Vagina (tissue), 2 donors: Measurements from ENCODE around the gene ANKRD28. TPM values are rescaled to one million over a fixed set of nuclear protein-coding genes. Genes with fewer than 3 reads are reported as not detected.

Experiments
- DNase-seq, 2 donors: peaks; one replicate each; pipeline ENCODE4 v3.0.0-alpha.2; 2017; ENCODE audit errors: extremely low spot score in 2 of 2
- H3K27ac ChIP-seq: fragments of 200-600 bp; sonication (generic); one replicate; pipeline ENCODE4 v1.5.1; 2019
- H3K27me3 ChIP-seq: fragments of 200-600 bp; sonication (generic); one replicate; pipeline ENCODE4 v1.5.1; 2019
- H3K36me3 ChIP-seq, 2 donors: fragments of 200-600 bp; sonication (generic); one replicate each; pipeline ENCODE4 v1.5.1; 2017 to 2019
- H3K4me1 ChIP-seq: fragments of 200-600 bp; sonication (generic); one replicate; pipeline ENCODE4 v1.5.1; 2019
- H3K4me3 ChIP-seq, 2 donors: fragments of 200-600 bp; sonication (generic); 1 replicate in 1 of 2; 2 replicates in 1 of 2; pipeline ENCODE4 v1.5.1; 2016 to 2019
- H3K9me3 ChIP-seq: fragments of 200-600 bp; sonication (generic); one replicate; pipeline ENCODE4 v1.5.1; 2019
- CTCF ChIP-seq, 3 experiments: fragments of 450-650 bp in 2 of 3; fragments of 200-600 bp in 1 of 3; sonication (generic) in 1 of 3; IDR thresholded peaks; one replicate each; pipeline ENCODE4 v1.5.1; 2017 to 2019; ENCODE audit warnings: antibody characterized with exemption in 3 of 3, mild to moderate bottlenecking in 2 of 3, moderate library complexity in 2 of 3
- POLR2A ChIP-seq, 2 donors: fragments of 450-650 bp; IDR thresholded peaks; one replicate each; pipeline ENCODE4 v1.6.1; 2017; ENCODE audit warnings: antibody characterized with exemption in 2 of 2, mild to moderate bottlenecking in 2 of 2, moderate library complexity in 2 of 2
- POLR2AphosphoS5 ChIP-seq, 2 donors: sonication (generic); formaldehyde crosslinking; IDR thresholded peaks; one replicate each; pipeline ENCODE4 v1.9.0; 2017; ENCODE audit warnings: antibody characterized with exemption in 2 of 2, mild to moderate bottlenecking in 2 of 2, low read depth in 1 of 2; ENCODE audit not compliant: insufficient read depth in 1 of 2
- intact Hi-C: fragments of 100-400 bp; cut with DNase I; formaldehyde crosslinking; loops from one replicate; pipeline ENCODE4 v1.15.1; 2023
- total RNA-seq: library from RNA; depleted of rRNA; stranded (reverse); fragments of >200 nt; gene quantifications from one replicate; pipeline ENCODE4 v1.2.3, GENCODE V29; 2016

Gene ANKRD28
- total RNA-seq, 1 donor from 2014 or later: 48.6 TPM

- Histone ChIP-seq H3K4me1 (peaks cover 16% of the 10 kb centered on the region), H3K9me3 (no peaks in the 10 kb centered on the region), H3K4me3 (no peak overlapping the region), H3K36me3 (no peaks in the 10 kb centered on the region), H3K27ac (no peak overlapping the region), H3K27me3 (no peaks in the 10 kb centered on the region)
- DNase-seq: no peak
- TF ChIP-seq POLR2A (IDR thresholded peaks at IDR 0.05): no peak
- no peak for TF ChIP-seq POLR2AphosphoS5 (IDR thresholded peaks at IDR 0.05; ENCODE audit: insufficient read depth in 1 of 2, low read depth in 1 of 2)
- no peak for TF ChIP-seq CTCF (IDR thresholded peaks at IDR 0.05)
- intact Hi-C loops: no loop called here
Observed at GRCh38 chr3:15757824-15758223, 40.0 kb downstream of the ANKRD28 start.

GRCh38 chr3:15756505-15756904, 41.3 kb downstream of the ANKRD28 start:
- no peak overlapping the region for H3K27ac ChIP-seq
- TF ChIP-seq POLR2A (IDR thresholded peaks at IDR 0.05): no peak
- no peak for TF ChIP-seq POLR2AphosphoS5 (IDR thresholded peaks at IDR 0.05; ENCODE audit: insufficient read depth in 1 of 2, low read depth in 1 of 2)
- TF ChIP-seq CTCF (IDR thresholded peaks at IDR 0.05): no peak

GRCh38 chr3:15755780-15756179, 42.0 kb downstream of the ANKRD28 start:
- Histone ChIP-seq H3K9me3 (no peaks in the 10 kb centered on the region), H3K4me3 (no peak overlapping the region), H3K27me3 (no peaks in the 10 kb centered on the region), H3K36me3 (no peaks in the 10 kb centered on the region), H3K27ac (no peak overlapping the region), H3K4me1 (peaks cover 20% of the 10 kb centered on the region)
- no peak for DNase-seq
- intact Hi-C loops: no loop called here
- no peak for TF ChIP-seq POLR2AphosphoS5 (IDR thresholded peaks at IDR 0.05; ENCODE audit: insufficient read depth in 1 of 2, low read depth in 1 of 2)
- TF ChIP-seq POLR2A (IDR thresholded peaks at IDR 0.05): no peak
- TF ChIP-seq CTCF (IDR thresholded peaks at IDR 0.05): no peak

More at GRCh38 chr3:15756505-15756904, 41.3 kb downstream of the ANKRD28 start:
- Histone ChIP-seq H3K4me3 (no peak overlapping the region), H3K4me1 (peaks cover 20% of the 10 kb centered on the region), H3K27me3 (no peaks in the 10 kb centered on the region), H3K9me3 (no peaks in the 10 kb centered on the region), H3K36me3 (no peaks in the 10 kb centered on the region)
- no peak for DNase-seq
- intact Hi-C loops: no loop called here

GRCh38 chr3:15755181-15755580, 42.6 kb downstream of the ANKRD28 start:
- Histone ChIP-seq H3K27me3 (no peaks in the 10 kb centered on the region), H3K36me3 (no peaks in the 10 kb centered on the region), H3K9me3 (no peaks in the 10 kb centered on the region), H3K27ac (no peak overlapping the region), H3K4me3 (no peak overlapping the region), H3K4me1 (peaks cover 20% of the 10 kb centered on the region)
- TF ChIP-seq POLR2A (IDR thresholded peaks at IDR 0.05) (no peak), CTCF (IDR thresholded peaks at IDR 0.05) (no peak), POLR2AphosphoS5 (IDR thresholded peaks at IDR 0.05; ENCODE audit: insufficient read depth in 1 of 2, low read depth in 1 of 2) (no peak)
- no peak for DNase-seq
- intact Hi-C loops: no loop called here

- TF ChIP-seq CTCF (IDR thresholded peaks at IDR 0.05) (no peak), POLR2AphosphoS5 (IDR thresholded peaks at IDR 0.05; ENCODE audit: insufficient read depth in 1 of 2, low read depth in 1 of 2) (no peak), POLR2A (IDR thresholded peaks at IDR 0.05) (no peak)
- intact Hi-C loops: no loop called here
- Histone ChIP-seq H3K36me3 (peaks cover 0 to 9% of the 10 kb centered on the region in 2 donors), H3K9me3 (no peaks in the 10 kb centered on the region), H3K27me3 (no peaks in the 10 kb centered on the region), H3K4me1 (peaks cover 20% of the 10 kb centered on the region), H3K27ac (no peak overlapping the region), H3K4me3 (no peak overlapping the region)
- DNase-seq: no peak
Observed at GRCh38 chr3:15754047-15754446, 43.7 kb downstream of the ANKRD28 start.
